ENCODE data around the gene KDM2A.

DNA sequence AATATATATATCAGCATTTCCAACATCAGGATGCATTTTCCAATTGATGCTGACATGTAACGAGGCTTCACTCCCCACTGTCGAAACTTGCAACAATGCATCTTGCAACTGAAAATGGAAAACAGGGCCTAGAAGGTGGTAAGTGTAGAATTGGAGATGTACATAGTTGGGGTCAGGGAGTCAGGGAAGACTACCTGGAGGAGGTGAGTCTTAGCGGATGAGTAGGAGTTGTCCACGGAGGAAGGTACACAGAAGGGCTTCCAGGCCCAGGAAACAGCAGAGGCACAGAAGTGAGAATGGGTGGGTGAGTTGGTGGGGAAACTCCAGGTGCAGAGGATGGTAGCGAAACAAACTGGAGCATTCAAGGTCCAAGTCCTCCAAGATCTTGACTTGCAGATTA, 145.2 kb downstream of the KDM2A start:
- TF ChIP-seq, protein P1, sequence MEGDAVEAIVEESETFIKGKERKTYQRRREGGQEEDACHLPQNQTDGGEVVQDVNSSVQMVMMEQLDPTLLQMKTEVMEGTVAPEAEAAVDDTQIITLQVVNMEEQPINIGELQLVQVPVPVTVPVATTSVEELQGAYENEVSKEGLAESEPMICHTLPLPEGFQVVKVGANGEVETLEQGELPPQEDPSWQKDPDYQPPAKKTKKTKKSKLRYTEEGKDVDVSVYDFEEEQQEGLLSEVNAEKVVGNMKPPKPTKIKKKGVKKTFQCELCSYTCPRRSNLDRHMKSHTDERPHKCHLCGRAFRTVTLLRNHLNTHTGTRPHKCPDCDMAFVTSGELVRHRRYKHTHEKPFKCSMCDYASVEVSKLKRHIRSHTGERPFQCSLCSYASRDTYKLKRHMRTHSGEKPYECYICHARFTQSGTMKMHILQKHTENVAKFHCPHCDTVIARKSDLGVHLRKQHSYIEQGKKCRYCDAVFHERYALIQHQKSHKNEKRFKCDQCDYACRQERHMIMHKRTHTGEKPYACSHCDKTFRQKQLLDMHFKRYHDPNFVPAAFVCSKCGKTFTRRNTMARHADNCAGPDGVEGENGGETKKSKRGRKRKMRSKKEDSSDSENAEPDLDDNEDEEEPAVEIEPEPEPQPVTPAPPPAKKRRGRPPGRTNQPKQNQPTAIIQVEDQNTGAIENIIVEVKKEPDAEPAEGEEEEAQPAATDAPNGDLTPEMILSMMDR (IDR thresholded peaks at IDR 0.05; ENCODE audit: insufficient read depth, low read depth, low read length) = no peak
- no peak for TF ChIP-seq EZH2 (IDR thresholded peaks at IDR 0.05; ENCODE audit: insufficient read depth, low read length)

Data from astrocyte (in vitro differentiated cells and primary cell).